Activated B cell treated with CpG ODN at 0.5 μM for 24 hours (primary cell): ENCODE data around the gene PRELP. TPM values are rescaled to one million over a fixed set of nuclear protein-coding genes. Genes with fewer than 3 reads are reported as not detected.

Source experiments
- ATAC-seq: fragments of 200-7000 bp; cut with Tn5 transposase; one replicate; pipeline ENCODE4 v1.10.0; 2021; ENCODE audit warnings: low read depth, mild to moderate bottlenecking, moderate library complexity
- CTCF ChIA-PET: fragments of 350-600 bp; sonication (Branson Sonifier 250); formaldehyde crosslinking; loops from one replicate; lab custom pipeline; 2021; ENCODE audit warnings: antibody characterized with exemption; lab: Charles Lee
- POLR2A ChIA-PET: fragments of 350-600 bp; sonication (Branson Sonifier 250); formaldehyde crosslinking; loops from one replicate; lab custom pipeline; 2021; ENCODE audit warnings: antibody characterized with exemption; lab: Charles Lee
- DNase-seq: peaks from one replicate; pipeline ENCODE4 v3.0.0; 2022
- H3K27ac Mint-ChIP-seq: one replicate; pipeline ENCODE4 v1.8.0; 2020; ENCODE audit warnings: mixed read lengths
- H3K27me3 Mint-ChIP-seq: one replicate; pipeline ENCODE4 v1.8.0; 2021; ENCODE audit warnings: mixed read lengths
- H3K36me3 Mint-ChIP-seq: one replicate; pipeline ENCODE4 v1.8.0; 2021; ENCODE audit warnings: low read depth, mixed read lengths
- H3K4me1 Mint-ChIP-seq: one replicate; pipeline ENCODE4 v1.8.0; 2021; ENCODE audit warnings: mixed read lengths
- H3K4me3 Mint-ChIP-seq: one replicate; pipeline ENCODE4 v1.8.0; 2020; ENCODE audit warnings: mild to moderate bottlenecking, mixed read lengths
- H3K9me3 Mint-ChIP-seq: one replicate; pipeline ENCODE4 v1.8.0; 2020; ENCODE audit warnings: mixed read lengths
- intact Hi-C: fragments of 100-400 bp; cut with micrococcal nuclease; formaldehyde crosslinking; loops from one replicate; pipeline ENCODE4 v1.15.1; 2024
- total RNA-seq: library from RNA; stranded (reverse); gene quantifications from 2 replicates; pipeline ENCODE4 v1.2.3, GENCODE V29; 2022
- TF ChIP-seq, protein P1 (sequence below): fragments of 200-600 bp; IDR thresholded peaks from one replicate; pipeline ENCODE4 v1.8.0; 2022; ENCODE audit warnings: antibody characterized with exemption, mild to moderate bottlenecking

PRELP gene
- total RNA-seq, 1 donor from 2014 or later = not detected

DNA sequence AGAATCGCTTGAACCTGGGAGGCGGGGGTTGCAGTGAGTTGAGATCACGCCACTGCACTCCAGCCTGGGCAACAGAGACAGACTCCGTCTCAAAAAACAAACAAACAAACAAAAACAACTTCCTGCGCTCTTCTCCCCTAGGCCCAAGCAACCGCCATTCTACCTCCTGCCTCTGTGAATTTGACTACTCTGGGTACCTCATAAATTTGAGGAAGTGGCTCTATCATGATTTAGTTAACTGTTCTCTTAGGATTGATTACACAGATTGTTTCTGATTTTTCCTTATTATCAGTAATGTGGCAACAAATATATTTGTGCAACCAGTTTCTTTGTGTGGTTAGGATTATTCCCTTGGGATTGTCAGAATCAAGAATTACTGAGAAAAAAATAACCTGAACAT is 48.1 kb downstream of the PRELP start:
- CTCF ChIA-PET = no interaction called here
- Mint-ChIP-seq H3K36me3 (no peaks in the 10 kb centered on the region), H3K27me3 (no peaks in the 10 kb centered on the region), H3K4me3 (no peak overlapping the region), H3K4me1 (no peaks in the 10 kb centered on the region), H3K9me3 (no peaks in the 10 kb centered on the region), H3K27ac (no peak overlapping the region)
- DNase-seq = no peak
- TF ChIP-seq, protein P1, sequence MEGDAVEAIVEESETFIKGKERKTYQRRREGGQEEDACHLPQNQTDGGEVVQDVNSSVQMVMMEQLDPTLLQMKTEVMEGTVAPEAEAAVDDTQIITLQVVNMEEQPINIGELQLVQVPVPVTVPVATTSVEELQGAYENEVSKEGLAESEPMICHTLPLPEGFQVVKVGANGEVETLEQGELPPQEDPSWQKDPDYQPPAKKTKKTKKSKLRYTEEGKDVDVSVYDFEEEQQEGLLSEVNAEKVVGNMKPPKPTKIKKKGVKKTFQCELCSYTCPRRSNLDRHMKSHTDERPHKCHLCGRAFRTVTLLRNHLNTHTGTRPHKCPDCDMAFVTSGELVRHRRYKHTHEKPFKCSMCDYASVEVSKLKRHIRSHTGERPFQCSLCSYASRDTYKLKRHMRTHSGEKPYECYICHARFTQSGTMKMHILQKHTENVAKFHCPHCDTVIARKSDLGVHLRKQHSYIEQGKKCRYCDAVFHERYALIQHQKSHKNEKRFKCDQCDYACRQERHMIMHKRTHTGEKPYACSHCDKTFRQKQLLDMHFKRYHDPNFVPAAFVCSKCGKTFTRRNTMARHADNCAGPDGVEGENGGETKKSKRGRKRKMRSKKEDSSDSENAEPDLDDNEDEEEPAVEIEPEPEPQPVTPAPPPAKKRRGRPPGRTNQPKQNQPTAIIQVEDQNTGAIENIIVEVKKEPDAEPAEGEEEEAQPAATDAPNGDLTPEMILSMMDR = no peak
- POLR2A ChIA-PET = no interaction called here
- no peak for ATAC-seq
- intact Hi-C loops = no loop called here

DNA sequence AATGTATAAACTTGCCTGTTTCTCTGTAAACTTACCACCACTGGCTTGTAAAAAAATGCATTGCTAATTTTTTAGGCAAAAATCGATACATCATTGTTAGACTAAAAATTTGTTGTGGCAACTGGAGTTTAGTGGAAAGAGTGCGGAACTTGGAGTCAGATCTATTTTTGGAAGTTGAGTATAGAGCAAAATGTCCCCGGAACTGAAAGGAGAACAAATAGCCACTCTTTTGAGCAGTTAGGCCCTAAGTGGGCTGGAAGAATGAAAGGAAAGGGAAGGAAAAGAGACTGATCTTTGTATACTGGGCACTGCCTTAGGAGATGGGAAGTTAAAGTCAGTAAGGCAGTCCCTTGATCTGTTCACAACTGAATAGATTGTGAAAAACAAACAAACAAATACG is 48.5 kb downstream of the PRELP start:
- no peaks in the 10 kb centered on the region for H3K4me1 Mint-ChIP-seq
- no peaks in the 10 kb centered on the region for H3K36me3 Mint-ChIP-seq
- no peak overlapping the region for H3K4me3 Mint-ChIP-seq
- no peak for ATAC-seq
- DNase-seq = no peak
- POLR2A ChIA-PET = no interaction called here
- TF ChIP-seq, protein P1 = no peak
- CTCF ChIA-PET = no interaction called here
- H3K9me3 Mint-ChIP-seq = no peaks in the 10 kb centered on the region
- H3K27me3 Mint-ChIP-seq = no peaks in the 10 kb centered on the region
- no peak overlapping the region for H3K27ac Mint-ChIP-seq
- intact Hi-C loops = no loop called here

DNA sequence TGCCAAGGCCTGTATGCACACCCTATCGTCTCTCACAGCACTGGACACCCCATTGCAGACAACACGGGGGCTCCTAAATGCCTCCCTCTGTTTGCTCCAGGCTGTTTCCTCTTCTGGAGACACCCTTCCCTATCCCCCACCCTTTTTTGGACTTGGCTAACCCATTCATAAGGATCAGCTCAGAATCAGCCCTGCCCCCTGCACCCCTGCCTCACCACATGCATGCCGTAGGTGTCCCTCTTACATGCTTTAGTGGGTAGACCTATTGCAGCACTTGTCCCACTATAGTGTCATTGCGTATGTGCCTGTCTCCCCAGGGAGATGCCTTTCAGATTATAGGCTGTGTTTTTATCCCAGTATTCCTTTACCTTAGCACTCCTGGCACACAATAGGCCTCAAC is 49.2 kb downstream of the PRELP start:
- intact Hi-C loops = loop anchor here (5.0 kb wide), 1 partner anchor 778 kb away; no protein-coding TSS in a partner anchor
- no peak for ATAC-seq
- Mint-ChIP-seq H3K4me3 (no peak overlapping the region), H3K27ac (no peak overlapping the region), H3K9me3 (no peaks in the 10 kb centered on the region), H3K4me1 (no peaks in the 10 kb centered on the region), H3K27me3 (no peaks in the 10 kb centered on the region), H3K36me3 (no peaks in the 10 kb centered on the region)
- ChIA-PET POLR2A (no interaction called here), CTCF (no interaction called here)
- TF ChIP-seq, protein P1 = no peak
- no peak for DNase-seq

DNA sequence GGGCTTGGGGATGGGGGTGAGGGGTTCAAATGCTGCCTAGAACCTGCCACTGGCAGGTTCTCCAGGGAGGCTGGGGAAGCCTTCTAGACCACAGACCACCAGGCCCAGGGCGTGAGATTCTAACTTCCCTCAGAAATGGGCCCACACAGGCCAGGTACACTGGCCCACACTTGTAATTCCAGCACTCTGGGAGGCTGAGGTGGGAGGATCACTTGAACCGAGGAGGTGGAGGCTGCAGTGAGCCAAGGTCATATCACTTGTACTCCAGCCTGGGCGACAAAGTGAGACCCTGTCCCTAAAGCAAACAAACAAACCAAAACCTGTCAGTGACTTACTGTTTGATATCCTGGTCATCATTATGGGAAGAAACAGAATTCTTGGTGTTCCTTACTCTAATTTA is 50.1 kb downstream of the PRELP start:
- TF ChIP-seq, protein P1 = no peak
- no peaks in the 10 kb centered on the region for H3K27me3 Mint-ChIP-seq
- H3K27ac Mint-ChIP-seq = no peak overlapping the region
- H3K9me3 Mint-ChIP-seq = no peaks in the 10 kb centered on the region
- H3K4me1 Mint-ChIP-seq = no peaks in the 10 kb centered on the region
- intact Hi-C loops = loop anchor here (5.0 kb wide), 1 partner anchor 778 kb away; no protein-coding TSS in a partner anchor
- H3K36me3 Mint-ChIP-seq = no peaks in the 10 kb centered on the region
- POLR2A ChIA-PET = no interaction called here
- DNase-seq (no peak), ATAC-seq (no peak)
- CTCF ChIA-PET = no interaction called here
- no peak overlapping the region for H3K4me3 Mint-ChIP-seq

DNA sequence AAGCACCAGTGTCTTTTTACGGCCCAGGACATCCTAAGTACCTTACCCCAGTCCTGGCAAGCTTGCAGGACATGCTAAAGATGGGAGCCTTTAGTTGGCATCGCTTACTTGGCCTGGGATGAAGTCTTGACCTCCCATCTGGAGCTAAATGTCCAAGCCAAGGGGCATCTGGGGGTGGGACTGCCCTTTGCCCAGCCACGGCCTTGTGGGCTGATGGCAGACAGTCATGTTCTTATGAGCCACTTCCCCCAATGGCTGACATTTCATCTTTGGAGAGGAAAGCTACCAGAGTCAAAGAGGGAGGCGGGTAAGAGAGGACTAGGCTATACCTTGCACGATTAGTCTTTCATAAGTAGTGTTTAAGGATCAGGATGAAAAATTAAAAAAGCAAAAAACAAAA is 50.5 kb downstream of the PRELP start:
- Mint-ChIP-seq H3K27me3 (no peaks in the 10 kb centered on the region), H3K4me1 (no peaks in the 10 kb centered on the region), H3K27ac (no peak overlapping the region), H3K9me3 (no peaks in the 10 kb centered on the region), H3K4me3 (no peak overlapping the region), H3K36me3 (no peaks in the 10 kb centered on the region)
- no peak for ATAC-seq
- TF ChIP-seq, protein P1 = no peak
- DNase-seq = no peak
- CTCF ChIA-PET = no interaction called here
- POLR2A ChIA-PET = no interaction called here
- intact Hi-C loops = loop anchor here (5.0 kb wide), 1 partner anchor 779 kb away; no protein-coding TSS in a partner anchor
